RWPE1 (cell line): ENCODE results near the gene TBX5.

Experiments
- CTCF ChIA-PET: fragments of 350-600 bp; sonication (Branson Sonifier 250); formaldehyde crosslinking; extraction: SDS; loops from one replicate; lab custom pipeline; 2021; lab: Yijun Ruan, JAX
- POLR2A ChIA-PET: fragments of 400-600 bp; formaldehyde crosslinking; extraction: SDS; loops from one replicate; lab custom pipeline; 2020; ENCODE audit warnings: antibody characterized with exemption; ENCODE audit not compliant: low non-redundant PET; lab: Yijun Ruan, JAX
- DNase-seq: peaks from one replicate; pipeline ENCODE4 v3.0.0; 2012; ENCODE audit warnings: low spot score
- H3K27ac ChIP-seq: fragments of 450-650 bp; 2 replicates; pipeline ENCODE4 v1.5.1; 2017
- CTCF ChIP-seq: fragments of 450-650 bp; conservative IDR thresholded peaks from 2 replicates; pipeline ENCODE4 v1.5.1; 2017; ENCODE audit warnings: low read depth, mild to moderate bottlenecking

TBX5 gene

GRCh38 chr12:114392909-114393308, 13.0 kb downstream of the TBX5 start:
- CTCF ChIA-PET, result no interaction called here
- H3K27ac ChIP-seq, result no peak overlapping the region
- DNase-seq, result no peak
- POLR2A ChIA-PET, result no interaction called here
- TF ChIP-seq CTCF, result no peak

GRCh38 chr12:114391088-114391487, 14.9 kb downstream of the TBX5 start:
- POLR2A ChIA-PET, result interaction anchor here (0.6 kb wide), 1 partner anchor 523 kb away, joined by 3 read pairs; no protein-coding TSS in a partner anchor
- no peak for TF ChIP-seq CTCF
- no peak overlapping the region for H3K27ac ChIP-seq
- DNase-seq, result no peak
- CTCF ChIA-PET, result no interaction called here

- ChIA-PET CTCF (no interaction called here), POLR2A (interaction anchor here (0.7 kb wide), 1 partner anchor 24 kb away, joined by 3 read pairs; no protein-coding TSS in a partner anchor)
- DNase-seq, result no peak
- TF ChIP-seq CTCF, result no peak
- H3K27ac ChIP-seq, result no peak overlapping the region
These were observed 21.2 kb downstream of the TBX5 start for GRCh38 chr12:114384739-114385138.

DNA sequence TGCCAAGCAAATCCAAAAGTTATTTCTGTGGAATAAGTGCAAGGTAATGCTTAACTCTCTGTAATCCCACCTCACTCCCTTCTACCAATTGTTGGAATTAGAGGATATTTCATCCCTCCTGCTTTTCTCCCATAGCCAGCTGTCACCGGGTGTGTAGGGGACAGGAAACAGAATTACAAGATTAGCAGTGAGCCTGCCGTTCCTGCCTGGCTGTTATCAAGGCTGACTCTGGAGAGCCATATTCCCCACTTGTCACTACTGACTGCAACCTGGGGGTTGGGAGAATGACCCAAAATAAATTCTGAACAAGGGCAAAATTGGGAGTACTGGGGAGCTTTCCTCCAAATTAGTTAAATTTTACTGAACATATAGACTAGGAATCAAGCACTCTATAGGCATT, 24.8 kb downstream of the TBX5 start:
- ChIA-PET CTCF (interaction anchor here (0.5 kb wide), 1 partner anchor 1296 kb away, joined by 3 read pairs; no protein-coding TSS in a partner anchor), POLR2A (no interaction called here)
- TF ChIP-seq CTCF, result no peak
- H3K27ac ChIP-seq, result no peak overlapping the region
- DNase-seq, result no peak

DNA sequence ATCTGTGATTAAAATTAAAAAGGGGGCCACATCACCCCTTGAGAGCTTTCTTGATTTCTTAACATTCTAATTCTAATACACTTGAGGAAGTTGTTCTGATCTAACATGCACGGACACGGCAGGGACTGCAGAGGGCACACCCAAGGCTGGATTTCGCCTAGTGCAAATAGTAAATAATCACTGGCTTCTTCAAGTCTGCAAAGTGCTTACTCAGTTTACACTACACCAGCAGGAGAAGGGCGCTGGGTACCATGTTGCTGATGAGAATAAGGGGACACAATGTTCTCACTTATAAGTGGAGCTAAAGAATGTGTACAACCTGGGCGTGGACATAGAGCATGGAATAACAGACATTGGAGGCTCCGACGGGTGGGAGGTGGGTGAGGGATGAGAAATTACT, 34.2 kb downstream of the TBX5 start:
- CTCF ChIA-PET, result interaction anchor here (0.6 to 0.8 kb wide), 2 partner anchors 9 to 105 kb away, joined by 3 to 4 read pairs; no protein-coding TSS in a partner anchor
- POLR2A ChIA-PET, result no interaction called here
- no peak overlapping the region for H3K27ac ChIP-seq
- no peak for TF ChIP-seq CTCF
- no peak for DNase-seq

DNA sequence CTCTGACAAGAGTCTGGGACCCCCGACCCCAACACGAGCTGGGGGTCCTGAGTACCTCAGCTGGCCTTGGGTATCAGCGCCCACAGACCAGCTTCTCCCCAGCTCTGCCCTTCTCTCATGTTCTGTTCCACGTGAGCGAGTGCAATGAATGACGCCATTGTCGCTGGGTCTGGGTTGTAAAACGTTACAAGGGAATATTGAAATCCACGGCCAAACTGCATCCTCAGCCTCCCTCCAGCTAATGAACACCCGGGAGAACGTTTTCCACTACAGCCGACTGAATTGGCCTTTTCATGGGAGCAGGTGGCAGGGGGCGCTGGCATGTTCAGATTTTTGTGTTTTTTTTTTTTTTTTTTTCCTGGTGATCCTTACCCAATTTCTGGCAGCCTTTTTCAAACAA, 34.7 kb downstream of the TBX5 start:
- no peak for TF ChIP-seq CTCF
- CTCF ChIA-PET, result interaction anchor here (0.6 kb wide), 1 partner anchor 106 kb away, joined by 4 read pairs; no protein-coding TSS in a partner anchor
- H3K27ac ChIP-seq, result no peak overlapping the region
- POLR2A ChIA-PET, result no interaction called here
- DNase-seq, result no peak
